HepG2 (cell line): Measurements from ENCODE around the gene PRELID1. TPM values are rescaled to one million over a fixed set of nuclear protein-coding genes. Genes with fewer than 3 reads are reported as not detected.
A peak's percentile ranks its signal among the peaks of the same experiment; 100 is the strongest.

Experiments
- ATAC-seq: fragments of 200-7000 bp; cut with Tn5 transposase; 3 replicates; pipeline ENCODE4 v1.9.1; 2020; ENCODE audit warnings: mild to moderate bottlenecking, moderate library complexity
- BruUV-seq: library from RNA; stranded (reverse); fragments of 400-500 nt; replicated peaks from 2 replicates; lab custom pipeline; 2021; lab: Mats Ljungman, UMichigan
- CTCF ChIA-PET: fragments of 300-600 bp; formaldehyde crosslinking; extraction: SDS; loops from one replicate; lab custom pipeline; 2021; ENCODE audit warnings: low total read pairs, inconsistent platforms, low intra/inter-chr PET ratio; lab: Yijun Ruan, JAX
- POLR2A ChIA-PET: fragments of 350-600 bp; sonication (Branson Sonifier 250); formaldehyde crosslinking; loops from one replicate; lab custom pipeline; 2020; ENCODE audit warnings: antibody characterized with exemption, inconsistent platforms; lab: Yijun Ruan, JAX
- DNase-seq: peaks from one replicate; pipeline ENCODE4 v3.0.0-alpha.2; 2015; ENCODE audit warnings: low spot score
- FAIRE-seq: peaks from 3 replicates; lab custom pipeline; 2011; peaks lifted over from hg19 to GRCh38; lab: Jason Lieb, UNC
- H2AFZ ChIP-seq: one replicate; pipeline ENCODE4 v1.6.1; 2011; ENCODE audit warnings: low read length, inconsistent platforms
- H3K27ac ChIP-seq: fragments of 300-600 bp; 3 replicates; pipeline ENCODE4 v1.8.0; 2011; ENCODE audit warnings: mixed run types, mild to moderate bottlenecking, mixed read lengths, low read length, inconsistent platforms; ENCODE audit not compliant: insufficient read depth; ENCODE audit errors: extremely low read length
- H3K27me3 ChIP-seq, 2 experiments: fragments of 200-600 bp in 1 of 2; 2 replicates in 1 of 2; 3 replicates in 1 of 2; pipeline versions ENCODE4 v1.6.0 to v1.8.0; 2011; ENCODE audit warnings: low read length in 2 of 2, mild to moderate bottlenecking in 2 of 2, moderate library complexity in 2 of 2, inconsistent platforms in 1 of 2; ENCODE audit not compliant: insufficient read depth in 2 of 2, control insufficient read depth in 1 of 2
- H3K36me3 ChIP-seq, 2 experiments: fragments of 200-600 bp in 1 of 2; replicated peaks in 1 of 2; 2 replicates in 1 of 2; 3 replicates in 1 of 2; pipeline versions ENCODE4 v1.5.1 to v1.8.0; 2011; ENCODE audit warnings: low read length in 2 of 2, inconsistent platforms in 1 of 2; ENCODE audit not compliant: insufficient read depth in 2 of 2, control insufficient read depth in 1 of 2
- H3K4me1 ChIP-seq: 2 replicates; pipeline ENCODE4 v1.5.1; 2012; ENCODE audit warnings: low read length, inconsistent platforms; ENCODE audit not compliant: insufficient read depth
- H3K4me2 ChIP-seq: 2 replicates; pipeline ENCODE4 v1.6.0; 2011; ENCODE audit warnings: low read depth, low read length, inconsistent platforms
- H3K4me3 ChIP-seq, 3 experiments: fragments of 200-600 bp in 1 of 3; sonication (generic), shearing (Covaris generic) in 1 of 3; replicated peaks in 1 of 3; 2 replicates each; pipeline ENCODE4 v1.5.1; 2011 to 2016; ENCODE audit warnings: low read length in 3 of 3, inconsistent platforms in 2 of 3, low read depth in 2 of 3, mild to moderate bottlenecking in 2 of 3, control low read depth in 1 of 3, mixed read lengths in 1 of 3; ENCODE audit not compliant: insufficient read depth in 1 of 3
- H3K79me2 ChIP-seq: one replicate; pipeline ENCODE4 v1.6.1; 2011; ENCODE audit warnings: low read length, inconsistent platforms; ENCODE audit not compliant: insufficient read depth
- H3K9ac ChIP-seq: 2 replicates; pipeline ENCODE4 v1.6.0; 2011; ENCODE audit warnings: mild to moderate bottlenecking, low read depth, low read length, inconsistent platforms; ENCODE audit not compliant: insufficient read depth
- H3K9me3 ChIP-seq: 2 replicates; pipeline ENCODE4 v1.5.1; 2012; ENCODE audit warnings: mild to moderate bottlenecking, low read length
- H4K20me1 ChIP-seq: 2 replicates; pipeline ENCODE4 v1.6.0; 2011; ENCODE audit warnings: inconsistent platforms, mild to moderate bottlenecking, low read length, moderate library complexity; ENCODE audit not compliant: insufficient read depth
- AGO2 ChIP-seq: fragments of 200-400 bp; formaldehyde crosslinking; optimal IDR thresholded peaks from 2 replicates; pipeline ENCODE3; 2017; ENCODE audit warnings: mild to moderate bottlenecking, low read depth, low read length, moderate library complexity
- AKAP8 ChIP-seq: sonication (generic); formaldehyde crosslinking; IDR thresholded peaks from 2 replicates; pipeline ENCODE4 v1.5.1; 2020; ENCODE audit warnings: mild to moderate bottlenecking, missing genetic modification reagents
- HNRNPLL ChIP-seq: fragments of 200-400 bp; formaldehyde crosslinking; IDR thresholded peaks from 2 replicates; pipeline ENCODE4 v1.6.1; 2017; ENCODE audit warnings: mild to moderate bottlenecking, low read depth, low read length; ENCODE audit not compliant: poor library complexity, severe bottlenecking
- HOXA3 ChIP-seq: sonication (generic); formaldehyde crosslinking; IDR thresholded peaks from 2 replicates; pipeline ENCODE4 v1.5.0; 2020; ENCODE audit warnings: missing genetic modification reagents
- MLX ChIP-seq: IDR thresholded peaks from 2 replicates; pipeline ENCODE4 v1.6.1; 2016
- RBM22 ChIP-seq: fragments of 200-400 bp; formaldehyde crosslinking; optimal IDR thresholded peaks from 2 replicates; pipeline ENCODE3; 2017; ENCODE audit warnings: mild to moderate bottlenecking, low read length, moderate library complexity
- TRIM24 ChIP-seq: sonication (generic); formaldehyde crosslinking; IDR thresholded peaks from 2 replicates; pipeline ENCODE4 v1.8.0; 2022; ENCODE audit warnings: mild to moderate bottlenecking, missing genetic modification reagents
- ZNF207 ChIP-seq: fragments of 450-650 bp; IDR thresholded peaks from 2 replicates; pipeline ENCODE4 v1.6.1; 2016; ENCODE audit warnings: antibody characterized with exemption, borderline replicate concordance
- ZNF576 ChIP-seq: sonication (generic); formaldehyde crosslinking; IDR thresholded peaks from 2 replicates; pipeline ENCODE4 v1.4.0; 2020; ENCODE audit warnings: mild to moderate bottlenecking, missing genetic modification reagents
- WGBS: methylation state at CpG from one replicate; pipeline ENCODE4 v1.1.6; 2017; ENCODE audit warnings: low lambda C conversion rate; 5-methylcytosine and 5-hydroxymethylcytosine counted together
- in situ Hi-C: cut with HindIII; loops from 2 replicates; pipeline ENCODE4 v1.10.0; 2017; ENCODE audit warnings: low pct_unique_long_range_greater_than_20kb; ENCODE audit not compliant: extremely low pct_ligation_motif_present
- intact Hi-C: fragments of 100-400 bp; cut with micrococcal nuclease; formaldehyde crosslinking; loops from one replicate; pipeline ENCODE4 v1.10.0; 2022; ENCODE audit not compliant: unreplicated experiment
- polyA plus RNA-seq, 8 experiments: library from polyadenylated mRNA; depleted of rRNA in 3 of 8; stranded (reverse) in 7 of 8; unstranded in 1 of 8; fragments of >200 nt; fragmentation: Illumina TruSeq in 4 of 8; extraction: Trizol in 4 of 8; gene quantifications; 2 replicates each; pipeline versions ENCODE4 v1.2.1 to v1.2.3, GENCODE V29; 2011 to 2016; ENCODE audit warnings: low read depth in 4 of 8, missing spikeins in 1 of 8, mixed read lengths in 1 of 8; ENCODE audit not compliant: insufficient read depth in 1 of 8
- total RNA-seq, 5 experiments: library from RNA; depleted of rRNA; stranded (reverse); fragments of >200 nt; fragmentation: Illumina TruSeq; extraction: Trizol; gene quantifications; 2 replicates each; pipeline ENCODE4 v1.2.3, GENCODE V29; 2016; ENCODE audit warnings: low read depth in 1 of 5

Gene PRELID1
- total and polyA plus RNA-seq, 2 of the 13 experiments (the other 11 are each of a cell fraction or from before 2014, with no cell fraction given): 250 to 271 TPM

- in situ Hi-C loops: no loop called here
- Histone ChIP-seq H3K36me3 (peaks cover 32 to 67% of the 10 kb centered on the region in 2 experiments), H4K20me1 (no peaks in the 10 kb centered on the region), H3K4me2 (no peak overlapping the region), H3K4me3 (no peak overlapping the region), H3K27me3 (no peaks in the 10 kb centered on the region), H2AFZ (no peak overlapping the region)
- no peak for ATAC-seq
- BruUV-seq: no TSS peak
- ChIA-PET CTCF (no interaction called here), POLR2A (interaction anchor here (0.7 kb wide), 1 partner anchor 23 kb away, joined by 3 read pairs; no protein-coding TSS in a partner anchor)
- no peak for FAIRE-seq
- no peak for DNase-seq
- 96% methylated on average over 22 of the region's 27 CpGs for WGBS
- intact Hi-C loops: no loop called here
- TF ChIP-seq HOXA3 (no peak), RBM22 (peak; percentile 31), AGO2 (peak; percentile 81), ZNF576 (CRISPR knock-in tag) (no peak), TRIM24 (CRISPR knock-in tag) (no peak), ZNF207 (no peak), AKAP8 (CRISPR knock-in tag) (no peak), MLX (no peak), HNRNPLL (no peak)
- TF ChIP-seq, all 625 proteins: peak for 2
- Histone ChIP-seq H3K9ac (no peak overlapping the region), H3K9me3 (no peaks in the 10 kb centered on the region), H3K4me1 (peaks cover 26% of the 10 kb centered on the region), H3K79me2 (peaks cover 2% of the 10 kb centered on the region), H3K27ac (no peak overlapping the region)
These were observed 27.6 kb downstream of the PRELID1 start for GRCh38 chr5:177330991-177331842.
